Ureter (tissue), 1 donor: Measurements from ENCODE around the gene UBE2J2. TPM values are rescaled to one million over a fixed set of nuclear protein-coding genes. Genes with fewer than 3 reads are reported as not detected.
"Not testable (repeated sequence)": the region's sequence is repeated elsewhere in the genome, so short reads cannot be mapped to it uniquely, and the experiment has no call there.

ENCODE experiments used
- DNase-seq: peaks from one replicate; pipeline ENCODE4 v3.0.0-alpha.2; 2020; ENCODE audit warnings: low spot score
- total RNA-seq: library from RNA; stranded (reverse); gene quantifications from one replicate; pipeline ENCODE4 v1.2.4, GENCODE V29; 2023
- donor health status: DM: yes; HTN: yes; CAD: no.

Gene UBE2J2
- total RNA-seq, 1 donor from 2014 or later, result 59.8 TPM

GRCh38 chr1:1256956-1257871, 16.4 kb downstream of the UBE2J2 start:
- DNase-seq, result no peak

DNA sequence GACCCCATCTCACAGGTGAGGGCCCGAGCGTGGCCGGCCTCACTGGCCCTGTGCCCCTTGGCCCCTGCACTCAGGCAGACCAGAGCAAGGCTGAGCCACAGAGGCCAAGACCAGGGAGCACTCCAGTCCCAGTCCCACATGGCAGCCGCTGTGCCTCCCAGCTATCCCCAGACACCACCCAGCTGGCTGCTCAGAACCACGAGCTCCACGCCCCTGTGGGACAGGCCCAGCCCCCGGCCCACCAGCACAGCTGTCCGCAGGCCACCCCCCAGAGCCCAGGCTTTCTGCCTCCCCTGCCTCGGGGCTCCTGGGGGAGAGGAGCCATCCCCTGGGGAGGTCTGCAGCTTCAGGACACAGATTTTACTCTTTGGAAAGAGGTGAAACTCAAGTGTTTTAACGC, 18.0 kb downstream of the UBE2J2 start:
- no peak for DNase-seq

GRCh38 chr1:1255078-1255477, 18.6 kb downstream of the UBE2J2 start:
- peak; percentile 44 for DNase-seq

DNA sequence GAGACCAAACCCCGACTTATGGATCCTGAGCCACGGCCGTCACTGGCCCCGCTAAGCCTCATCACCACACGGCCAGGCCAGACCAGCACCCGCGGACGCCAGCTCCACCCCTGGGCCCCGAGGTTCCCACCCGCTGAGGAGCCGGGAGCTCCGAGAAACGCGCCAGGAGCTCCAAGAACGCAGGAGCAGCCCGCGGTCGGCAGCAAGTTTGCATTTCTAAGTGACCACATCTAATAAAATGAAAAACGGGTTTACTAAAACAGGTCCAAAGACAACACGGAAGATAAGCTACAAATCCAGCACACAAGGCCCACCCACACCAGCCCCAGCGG, 19.0 kb downstream of the UBE2J2 start:
- DNase-seq, result peak; percentile 50

GRCh38 chr1:1253972-1254666, 19.5 kb downstream of the UBE2J2 start:
- no peak for DNase-seq

DNA sequence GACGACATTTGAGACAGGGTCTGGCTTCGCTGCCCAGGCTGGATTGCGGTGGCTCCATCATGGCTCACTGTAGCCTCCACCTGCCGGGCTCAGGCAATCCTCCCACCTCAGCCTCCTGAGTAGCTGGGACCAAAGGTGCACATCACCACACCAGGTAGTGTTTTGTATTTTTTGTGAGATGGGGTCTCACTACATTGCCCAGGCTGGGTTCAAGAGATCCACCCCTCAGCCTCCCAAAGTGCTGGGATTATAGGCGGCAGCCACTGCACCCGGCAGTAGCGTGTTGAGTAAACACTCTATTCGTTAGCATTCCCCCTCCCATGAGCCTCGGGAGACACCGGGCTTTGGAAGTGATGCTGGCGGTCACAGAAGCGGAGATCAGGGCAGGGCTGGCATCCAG, 20.3 kb downstream of the UBE2J2 start:
- no peak for DNase-seq

DNA sequence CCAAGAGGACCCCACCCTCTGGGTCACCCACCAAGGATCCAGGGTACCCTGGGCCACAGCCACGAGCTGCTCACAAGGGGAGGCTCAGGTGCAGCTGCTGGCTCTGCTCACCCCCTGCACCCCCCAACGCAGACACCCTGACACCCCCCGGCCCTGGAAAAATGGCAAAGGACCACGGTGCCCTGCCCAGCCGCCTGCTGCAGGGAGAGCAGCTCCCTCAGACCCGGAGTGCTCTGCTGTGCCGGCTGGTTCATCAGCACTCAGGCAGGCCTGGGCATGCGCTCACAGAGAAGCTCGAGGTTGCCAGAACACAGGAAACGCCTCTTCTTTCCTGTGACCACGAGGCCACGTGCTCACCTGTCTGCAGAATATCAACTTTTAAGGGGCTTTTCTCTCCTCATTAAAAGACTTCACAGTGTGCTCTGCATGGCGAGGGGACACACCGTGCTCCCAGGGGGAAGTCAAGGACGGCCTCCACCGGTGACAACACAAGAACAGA, 22.8 kb downstream of the UBE2J2 start:
- peak; percentile 45 for DNase-seq

- DNase-seq, result not testable (repeated sequence)
Measured at GRCh38 chr1:1248009-1248913, 25.4 kb downstream of the UBE2J2 start.

DNA sequence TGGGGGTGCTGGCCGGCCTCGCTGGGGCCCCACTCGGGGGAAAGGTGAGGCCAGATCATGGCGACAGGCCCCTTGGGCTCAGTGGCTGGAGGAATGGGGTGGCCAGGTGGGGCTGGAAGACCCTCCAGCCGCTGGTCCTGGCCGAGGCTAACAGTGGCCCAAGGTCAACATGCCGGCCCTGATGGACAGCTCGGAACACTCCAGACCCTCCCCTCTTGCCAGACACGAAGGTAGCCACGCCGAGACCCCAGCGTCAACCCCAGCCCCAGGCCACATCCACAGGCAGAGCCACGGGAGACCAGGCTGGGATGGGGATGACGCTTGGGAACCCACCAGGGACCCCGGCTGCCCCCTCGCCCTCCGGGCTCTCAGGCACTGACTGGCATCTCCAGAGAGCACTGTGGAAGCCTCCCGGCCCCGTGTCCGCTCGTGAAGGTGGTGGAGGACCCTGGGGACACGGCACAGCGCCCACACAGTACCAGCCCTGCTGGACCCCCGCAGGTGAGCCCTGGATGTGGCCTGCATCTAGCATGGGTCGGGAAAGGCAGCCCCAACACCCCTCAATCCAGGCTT, 26.2 kb downstream of the UBE2J2 start:
- no peak for DNase-seq

DNA sequence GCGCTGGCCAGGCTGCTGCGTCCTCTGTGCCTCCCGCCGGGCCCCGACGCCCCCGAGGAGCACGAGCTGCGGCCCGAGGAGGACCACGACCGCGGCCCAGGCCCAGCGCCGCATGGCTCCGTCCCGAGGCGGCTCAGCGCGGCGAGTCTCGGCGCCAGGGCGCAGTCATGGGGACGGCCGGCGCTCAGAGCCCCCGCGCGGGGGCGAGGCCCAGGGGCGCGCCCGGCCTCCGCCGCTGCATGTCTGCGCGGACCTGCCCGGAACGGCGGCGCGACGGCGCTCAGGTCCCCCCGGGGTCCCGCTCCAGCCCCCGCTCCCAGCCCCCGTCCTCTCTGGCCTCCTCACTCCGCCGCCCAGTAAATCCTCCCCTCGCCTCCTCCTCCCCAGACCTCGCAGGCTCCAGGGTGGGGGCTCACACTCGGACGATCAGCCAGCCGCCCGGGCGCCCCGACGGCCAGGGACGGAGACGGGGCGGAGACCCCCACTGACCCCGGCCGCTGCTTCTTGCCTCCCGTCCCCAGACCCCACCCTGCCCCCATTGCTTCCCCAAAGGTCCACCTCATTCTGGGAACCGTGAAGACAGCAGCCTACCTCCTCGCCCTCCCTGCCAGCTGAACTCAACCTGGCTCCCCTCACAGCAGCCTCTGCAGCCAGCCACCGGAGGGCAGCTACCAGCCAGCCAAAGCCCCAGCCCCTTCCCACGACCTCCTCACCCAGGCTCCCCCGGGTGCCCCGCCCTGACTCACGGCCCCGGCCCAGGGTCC, 26.9 kb downstream of the UBE2J2 start, which contains the start of gene C1QTNF12:
TSS of gene C1QTNF12 (minus strand) at position 146 of the 764 bp plus-strand sequence. CDS start at position 114, 32 bp downstream.
- DNase-seq, result no peak

GRCh38 chr1:1245817-1246576, 27.7 kb downstream of the UBE2J2 start:
- DNase-seq, result no peak

GRCh38 chr1:1245178-1245816, 28.4 kb downstream of the UBE2J2 start:
- no peak for DNase-seq

- DNase-seq, result no peak
Measured at GRCh38 chr1:1244192-1244811, 29.4 kb downstream of the UBE2J2 start.

- no peak for DNase-seq
Measured at GRCh38 chr1:1243807-1244191, 29.9 kb downstream of the UBE2J2 start.

DNA sequence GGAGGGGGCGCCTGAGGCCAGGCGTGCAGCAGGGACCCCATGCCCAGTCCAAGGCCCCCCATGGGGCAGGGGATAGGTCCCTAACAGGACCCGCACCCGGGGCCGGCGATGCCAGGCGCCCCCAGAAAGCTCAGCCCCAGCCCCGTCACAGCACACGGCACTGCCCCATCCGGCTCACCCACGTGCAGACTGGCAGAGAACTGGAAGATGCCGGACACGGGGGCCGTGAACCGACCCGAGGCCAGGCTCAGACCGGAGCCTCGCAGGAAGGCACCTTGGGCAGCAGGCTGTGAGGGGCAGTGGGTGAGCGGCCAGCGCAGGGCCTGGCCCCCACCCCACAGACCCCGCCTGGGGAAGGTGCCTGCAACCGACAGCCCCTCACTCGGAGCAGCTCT, 30.4 kb downstream of the UBE2J2 start:
- no peak for DNase-seq

- DNase-seq, result no peak
Measured at GRCh38 chr1:1242461-1243265, 31.0 kb downstream of the UBE2J2 start.

GRCh38 chr1:1241588-1242219, 31.9 kb downstream of the UBE2J2 start:
- no peak for DNase-seq
